ENCODE measurements around the gene KRTAP10-5.
"Not testable (repeated sequence)": the region's sequence is repeated elsewhere in the genome, so short reads cannot be mapped to it uniquely, and the experiment has no call there.

The KRTAP10-5 gene

GRCh38 chr21:44601596-44602462, 21.4 kb upstream of the KRTAP10-5 start:
- ChIA-PET POLR2A (ENCODE audit: low non-redundant PET) (no interaction called here), CTCF (interaction anchor here (0.6 to 0.7 kb wide), 3 partner anchors 10 to 564 kb away, joined by 3 to 4 read pairs (median 3); no protein-coding TSS in a partner anchor)
- no peak for TF ChIP-seq CTCF (conservative IDR thresholded peaks at IDR 0.05; ENCODE audit: low read depth)

DNA sequence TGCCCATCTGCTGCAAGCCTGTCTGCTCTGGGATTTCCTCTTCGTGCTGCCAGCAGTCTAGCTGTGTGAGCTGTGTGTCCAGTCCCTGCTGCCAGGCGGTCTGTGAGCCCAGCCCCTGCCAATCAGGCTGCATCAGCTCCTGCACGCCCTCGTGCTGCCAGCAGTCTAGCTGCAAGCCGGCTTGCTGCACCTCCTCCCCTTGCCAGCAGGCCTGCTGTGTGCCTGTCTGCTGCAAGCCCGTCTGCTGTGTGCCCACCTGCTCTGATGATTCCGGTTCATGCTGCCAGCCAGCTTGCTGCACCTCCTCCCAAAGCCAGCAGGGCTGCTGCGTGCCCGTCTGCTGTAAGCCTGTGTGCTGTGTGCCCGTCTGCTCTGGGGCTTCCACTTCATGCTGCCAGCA, 20.7 kb upstream of the KRTAP10-5 start:
- H3K27ac ChIP-seq; POLR2A ChIA-PET (ENCODE audit: low non-redundant PET); DNase-seq (ENCODE audit: low spot score): not testable (repeated sequence)
- CTCF ChIA-PET: interaction anchor here (0.6 kb wide), 1 partner anchor 1140 kb away, joined by 4 read pairs; no protein-coding TSS in a partner anchor

More at GRCh38 chr21:44601596-44602462, 21.4 kb upstream of the KRTAP10-5 start:
- no peak for DNase-seq (ENCODE audit: low spot score)
- no peak overlapping the region for H3K27ac ChIP-seq

- DNase-seq (ENCODE audit: low spot score); POLR2A ChIA-PET (ENCODE audit: low non-redundant PET); H3K27ac ChIP-seq: not testable (repeated sequence)
- CTCF ChIA-PET: interaction anchor here (0.6 kb wide), 2 partner anchors 164 to 1140 kb away, joined by 3 to 4 read pairs; no protein-coding TSS in a partner anchor
Observed at GRCh38 chr21:44600118-44600978, 19.9 kb upstream of the KRTAP10-5 start, which contains the start of gene KRTAP10-7. Gene KRTAP10-7 (plus strand): TSS chr21:44600597. CDS start chr21:44600622, 25 bp downstream.

- H3K27ac ChIP-seq: no peak overlapping the region
- ChIA-PET CTCF (no interaction called here), POLR2A (ENCODE audit: low non-redundant PET) (no interaction called here)
- no peak for TF ChIP-seq CTCF (conservative IDR thresholded peaks at IDR 0.05; ENCODE audit: low read depth)
- DNase-seq (ENCODE audit: low spot score): no peak
Observed at GRCh38 chr21:44599264-44600029, 19.0 kb upstream of the KRTAP10-5 start.

GRCh38 chr21:44598061-44598460, 17.7 kb upstream of the KRTAP10-5 start:
- ChIA-PET POLR2A (ENCODE audit: low non-redundant PET) (no interaction called here), CTCF (no interaction called here)
- H3K27ac ChIP-seq: no peak overlapping the region
- no peak for TF ChIP-seq CTCF (conservative IDR thresholded peaks at IDR 0.05; ENCODE audit: low read depth)
- DNase-seq (ENCODE audit: low spot score): no peak

- CTCF ChIA-PET: no interaction called here
- POLR2A ChIA-PET (ENCODE audit: low non-redundant PET): no interaction called here
- no peak for TF ChIP-seq CTCF (conservative IDR thresholded peaks at IDR 0.05; ENCODE audit: low read depth)
- no peak overlapping the region for H3K27ac ChIP-seq
- peak; percentile 18 for DNase-seq (ENCODE audit: low spot score)
Observed at GRCh38 chr21:44596068-44596725, 15.8 kb upstream of the KRTAP10-5 start.

All from RWPE1 (cell line).